ENCODE measurements around the gene DUSP5. TPM values are rescaled to one million over a fixed set of nuclear protein-coding genes. Genes with fewer than 3 reads are reported as not detected.

DUSP5 gene
- total and polyA plus RNA-seq, 10 of the 15 experiments (the other 5 are each of a cell fraction or from before 2014, with no cell fraction given): 2.1 to 95.9 (median 23.4) TPM

- TF ChIP-seq EGR1 (IDR thresholded peaks at IDR 0.05; ENCODE audit: borderline replicate concordance in 1 of 2, low read depth in 2 of 2, low read length in 2 of 2): no peak
- TF ChIP-seq JUNB (IDR thresholded peaks at IDR 0.05): peak; percentile 79
- TF ChIP-seq, protein P1, sequence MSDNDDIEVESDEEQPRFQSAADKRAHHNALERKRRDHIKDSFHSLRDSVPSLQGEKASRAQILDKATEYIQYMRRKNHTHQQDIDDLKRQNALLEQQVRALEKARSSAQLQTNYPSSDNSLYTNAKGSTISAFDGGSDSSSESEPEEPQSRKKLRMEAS (IDR thresholded peaks at IDR 0.05; ENCODE audit: low read depth, low read length): no peak
- TF ChIP-seq, protein P2, sequence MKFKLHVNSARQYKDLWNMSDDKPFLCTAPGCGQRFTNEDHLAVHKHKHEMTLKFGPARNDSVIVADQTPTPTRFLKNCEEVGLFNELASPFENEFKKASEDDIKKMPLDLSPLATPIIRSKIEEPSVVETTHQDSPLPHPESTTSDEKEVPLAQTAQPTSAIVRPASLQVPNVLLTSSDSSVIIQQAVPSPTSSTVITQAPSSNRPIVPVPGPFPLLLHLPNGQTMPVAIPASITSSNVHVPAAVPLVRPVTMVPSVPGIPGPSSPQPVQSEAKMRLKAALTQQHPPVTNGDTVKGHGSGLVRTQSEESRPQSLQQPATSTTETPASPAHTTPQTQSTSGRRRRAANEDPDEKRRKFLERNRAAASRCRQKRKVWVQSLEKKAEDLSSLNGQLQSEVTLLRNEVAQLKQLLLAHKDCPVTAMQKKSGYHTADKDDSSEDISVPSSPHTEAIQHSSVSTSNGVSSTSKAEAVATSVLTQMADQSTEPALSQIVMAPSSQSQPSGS (IDR thresholded peaks at IDR 0.05; ENCODE audit: low read length): no peak
- TF ChIP-seq CHD1 (IDR thresholded peaks at IDR 0.05; ENCODE audit: low read depth, low read length): no peak
- TF ChIP-seq RELA (IDR thresholded peaks at IDR 0.05; ENCODE audit: borderline replicate concordance, partially characterized antibody): no peak
- no peak for TF ChIP-seq ELK1 (IDR thresholded peaks at IDR 0.05; ENCODE audit: low read depth, low read length)
- TF ChIP-seq ATF3 (IDR thresholded peaks at IDR 0.05; ENCODE audit: borderline replicate concordance, extremely low read depth, low read depth, low read length): no peak
- no peak for TF ChIP-seq RUNX3 (IDR thresholded peaks at IDR 0.05; ENCODE audit: low read length)
- no peak for TF ChIP-seq E2F8 (IDR thresholded peaks at IDR 0.05; ENCODE audit: low read depth, partially characterized antibody)
- no peak for TF ChIP-seq NR2F1 (conservative IDR thresholded peaks at IDR 0.05)
- TF ChIP-seq, protein P3, sequence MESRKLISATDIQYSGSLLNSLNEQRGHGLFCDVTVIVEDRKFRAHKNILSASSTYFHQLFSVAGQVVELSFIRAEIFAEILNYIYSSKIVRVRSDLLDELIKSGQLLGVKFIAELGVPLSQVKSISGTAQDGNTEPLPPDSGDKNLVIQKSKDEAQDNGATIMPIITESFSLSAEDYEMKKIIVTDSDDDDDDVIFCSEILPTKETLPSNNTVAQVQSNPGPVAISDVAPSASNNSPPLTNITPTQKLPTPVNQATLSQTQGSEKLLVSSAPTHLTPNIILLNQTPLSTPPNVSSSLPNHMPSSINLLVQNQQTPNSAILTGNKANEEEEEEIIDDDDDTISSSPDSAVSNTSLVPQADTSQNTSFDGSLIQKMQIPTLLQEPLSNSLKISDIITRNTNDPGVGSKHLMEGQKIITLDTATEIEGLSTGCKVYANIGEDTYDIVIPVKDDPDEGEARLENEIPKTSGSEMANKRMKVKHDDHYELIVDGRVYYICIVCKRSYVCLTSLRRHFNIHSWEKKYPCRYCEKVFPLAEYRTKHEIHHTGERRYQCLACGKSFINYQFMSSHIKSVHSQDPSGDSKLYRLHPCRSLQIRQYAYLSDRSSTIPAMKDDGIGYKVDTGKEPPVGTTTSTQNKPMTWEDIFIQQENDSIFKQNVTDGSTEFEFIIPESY (IDR thresholded peaks at IDR 0.05): no peak
- TF ChIP-seq, protein P4, sequence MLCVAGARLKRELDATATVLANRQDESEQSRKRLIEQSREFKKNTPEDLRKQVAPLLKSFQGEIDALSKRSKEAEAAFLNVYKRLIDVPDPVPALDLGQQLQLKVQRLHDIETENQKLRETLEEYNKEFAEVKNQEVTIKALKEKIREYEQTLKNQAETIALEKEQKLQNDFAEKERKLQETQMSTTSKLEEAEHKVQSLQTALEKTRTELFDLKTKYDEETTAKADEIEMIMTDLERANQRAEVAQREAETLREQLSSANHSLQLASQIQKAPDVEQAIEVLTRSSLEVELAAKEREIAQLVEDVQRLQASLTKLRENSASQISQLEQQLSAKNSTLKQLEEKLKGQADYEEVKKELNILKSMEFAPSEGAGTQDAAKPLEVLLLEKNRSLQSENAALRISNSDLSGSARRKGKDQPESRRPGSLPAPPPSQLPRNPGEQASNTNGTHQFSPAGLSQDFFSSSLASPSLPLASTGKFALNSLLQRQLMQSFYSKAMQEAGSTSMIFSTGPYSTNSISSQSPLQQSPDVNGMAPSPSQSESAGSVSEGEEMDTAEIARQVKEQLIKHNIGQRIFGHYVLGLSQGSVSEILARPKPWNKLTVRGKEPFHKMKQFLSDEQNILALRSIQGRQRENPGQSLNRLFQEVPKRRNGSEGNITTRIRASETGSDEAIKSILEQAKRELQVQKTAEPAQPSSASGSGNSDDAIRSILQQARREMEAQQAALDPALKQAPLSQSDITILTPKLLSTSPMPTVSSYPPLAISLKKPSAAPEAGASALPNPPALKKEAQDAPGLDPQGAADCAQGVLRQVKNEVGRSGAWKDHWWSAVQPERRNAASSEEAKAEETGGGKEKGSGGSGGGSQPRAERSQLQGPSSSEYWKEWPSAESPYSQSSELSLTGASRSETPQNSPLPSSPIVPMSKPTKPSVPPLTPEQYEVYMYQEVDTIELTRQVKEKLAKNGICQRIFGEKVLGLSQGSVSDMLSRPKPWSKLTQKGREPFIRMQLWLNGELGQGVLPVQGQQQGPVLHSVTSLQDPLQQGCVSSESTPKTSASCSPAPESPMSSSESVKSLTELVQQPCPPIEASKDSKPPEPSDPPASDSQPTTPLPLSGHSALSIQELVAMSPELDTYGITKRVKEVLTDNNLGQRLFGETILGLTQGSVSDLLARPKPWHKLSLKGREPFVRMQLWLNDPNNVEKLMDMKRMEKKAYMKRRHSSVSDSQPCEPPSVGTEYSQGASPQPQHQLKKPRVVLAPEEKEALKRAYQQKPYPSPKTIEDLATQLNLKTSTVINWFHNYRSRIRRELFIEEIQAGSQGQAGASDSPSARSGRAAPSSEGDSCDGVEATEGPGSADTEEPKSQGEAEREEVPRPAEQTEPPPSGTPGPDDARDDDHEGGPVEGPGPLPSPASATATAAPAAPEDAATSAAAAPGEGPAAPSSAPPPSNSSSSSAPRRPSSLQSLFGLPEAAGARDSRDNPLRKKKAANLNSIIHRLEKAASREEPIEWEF (IDR thresholded peaks at IDR 0.05; ENCODE audit: insufficient replicate concordance, low read depth, low read length): no peak
- 0 out of 2 replicates have a peak, but pooled peaks have one; percentile 53 for TF ChIP-seq CBFB (IDR thresholded peaks at IDR 0.05; ENCODE audit: low read depth)
- no peak for TF ChIP-seq IRF3 (IDR thresholded peaks at IDR 0.05)
These were observed 5.2 kb downstream of the DUSP5 start (continued) for GRCh38 chr10:110502851-110503301.
